HL-60/S4 (cell line): ENCODE results near the gene ZBTB42.
"Not testable (repeated sequence)": the region's sequence is repeated elsewhere in the genome, so short reads cannot be mapped to it uniquely, and the experiment has no call there.

Source experiments
- in situ Hi-C: fragments of 300-500 bp; cut with MboI; formaldehyde crosslinking; loops from 2 replicates; pipeline ENCODE4 v1.14.3; 2022; ENCODE audit warnings: low sequenced_read_pairs

Gene ZBTB42

DNA sequence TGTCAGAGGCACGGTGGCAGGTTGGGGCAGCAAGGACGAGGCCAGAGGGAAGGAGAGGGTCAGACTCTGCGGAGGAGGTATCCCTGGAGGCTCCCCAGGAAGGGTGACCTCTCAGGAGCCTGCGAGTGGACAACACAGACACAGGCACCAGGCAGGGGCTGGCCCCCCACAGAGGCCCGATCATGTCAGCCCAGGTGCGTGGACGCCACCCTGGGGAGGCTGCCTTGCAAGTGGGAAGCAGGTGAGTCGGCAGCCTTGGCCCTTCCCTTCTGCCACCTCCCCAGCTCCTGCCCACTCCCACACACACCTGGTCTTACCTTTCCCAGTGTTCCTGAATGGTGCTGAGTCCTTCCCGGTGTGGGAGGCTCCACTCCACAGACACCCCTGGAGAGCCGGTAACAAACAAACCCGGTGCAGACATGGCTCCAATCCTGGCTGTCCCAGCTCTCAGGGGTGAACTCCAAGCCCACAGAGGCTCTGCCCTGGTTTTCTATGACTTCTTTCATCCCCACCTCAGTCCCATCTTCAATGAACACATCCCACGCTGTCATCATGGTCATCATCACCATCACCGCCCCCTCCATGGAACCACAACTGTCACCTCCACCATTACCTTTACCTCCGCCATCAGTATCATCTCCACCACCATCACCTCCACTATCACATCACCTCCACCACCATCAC, 5.2 kb downstream of the ZBTB42 start:
- in situ Hi-C loops, result no loop called here

DNA sequence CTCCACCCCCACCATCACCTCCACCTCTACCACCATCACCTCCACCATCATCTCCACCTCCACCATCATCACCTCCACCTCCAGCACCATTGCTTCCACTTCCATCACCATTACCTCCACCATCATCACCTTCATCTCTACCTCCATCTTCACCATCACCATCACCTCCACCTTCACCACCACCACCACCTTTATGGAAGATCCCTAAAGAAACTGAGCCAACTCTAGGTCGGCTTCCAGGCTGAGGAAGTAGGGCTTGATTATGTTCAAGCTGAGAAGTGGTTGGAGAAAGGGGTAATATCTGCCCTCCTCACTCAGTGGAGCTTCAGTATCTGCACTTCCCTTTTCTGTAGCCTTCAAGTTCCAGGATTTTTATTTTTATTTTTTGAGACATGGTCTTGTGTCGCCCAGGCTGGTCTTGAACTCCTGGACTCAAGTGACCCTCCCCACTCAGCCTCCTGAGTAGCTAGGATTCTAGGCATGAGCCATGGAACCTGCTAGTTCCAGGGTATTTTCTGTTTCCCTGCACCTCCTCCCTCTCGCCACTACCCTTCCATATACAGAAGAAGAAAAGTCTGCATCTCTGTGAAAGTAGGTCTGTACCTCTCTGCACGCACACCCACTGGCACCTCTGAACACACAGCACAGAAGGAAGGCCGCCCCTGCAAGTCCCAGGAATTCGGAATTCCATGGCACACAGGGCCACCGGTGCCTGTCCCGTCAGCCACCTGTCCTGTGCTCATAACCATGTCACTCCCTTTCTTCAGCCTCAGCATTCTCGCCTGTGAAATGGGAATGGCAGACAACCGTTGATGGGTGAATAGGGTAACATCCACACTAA, 5.9 kb downstream of the ZBTB42 start:
- in situ Hi-C loops, result no loop called here

DNA sequence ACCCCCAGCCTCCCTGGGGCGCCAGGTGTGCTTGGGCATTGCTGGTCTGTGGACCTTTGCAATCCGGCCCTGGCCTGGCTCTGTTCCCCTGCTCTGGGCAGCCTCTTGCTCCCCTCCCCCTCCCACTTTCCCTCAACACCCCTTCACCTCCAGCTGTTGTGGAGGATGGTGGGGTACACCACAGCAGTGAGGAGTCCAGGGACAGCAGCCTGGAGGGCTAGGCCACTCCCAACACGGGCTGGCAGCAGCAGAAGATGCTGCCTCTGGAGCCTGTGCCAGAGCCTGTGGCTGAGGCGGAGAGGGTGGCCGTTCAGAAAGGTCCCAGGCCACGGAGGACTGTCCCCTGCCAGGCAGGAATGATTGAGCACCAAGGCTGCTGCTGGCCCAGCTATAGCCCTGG, 7.6 kb downstream of the ZBTB42 start:
- in situ Hi-C loops, result no loop called here

DNA sequence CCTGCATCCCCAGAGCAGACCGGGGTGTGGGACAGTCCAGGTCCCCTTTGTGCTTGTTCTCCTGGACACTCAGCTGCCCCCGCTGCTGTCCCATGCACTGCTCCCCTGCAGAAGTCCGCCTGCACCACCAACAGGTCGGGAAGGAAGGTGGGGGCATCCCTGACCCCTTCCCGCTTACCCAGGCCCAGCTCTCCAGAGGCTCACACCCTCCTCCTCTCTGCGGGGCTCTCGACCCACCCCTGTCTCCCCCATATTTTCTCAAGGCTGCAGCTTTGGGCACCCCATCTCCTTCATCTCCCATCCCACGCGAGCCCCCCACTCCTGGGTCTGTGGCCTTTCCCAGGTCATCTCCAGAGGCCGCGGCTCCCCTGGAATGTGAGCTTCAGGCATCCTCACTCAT, 9.4 kb downstream of the ZBTB42 start:
- in situ Hi-C loops, result no loop called here

DNA sequence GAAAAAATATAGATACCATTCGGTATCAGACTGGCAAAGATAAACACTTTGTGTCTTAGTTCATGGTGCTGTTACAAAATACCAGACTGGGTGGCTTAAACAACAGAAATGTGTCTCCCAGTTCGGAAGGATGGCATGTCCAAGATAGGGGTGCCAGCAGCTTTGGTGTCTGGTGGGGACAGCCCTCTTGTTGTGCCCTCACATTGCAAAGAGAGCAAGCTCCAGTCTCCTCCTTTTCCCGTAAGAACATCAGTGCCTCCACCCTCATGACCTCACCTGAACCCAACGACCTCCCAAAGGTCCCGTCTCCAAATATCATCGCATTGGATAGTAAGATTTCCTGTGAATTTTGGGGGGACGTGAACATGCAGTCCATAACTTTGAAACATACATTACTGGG, 12.4 kb downstream of the ZBTB42 start:
- in situ Hi-C loops, result no loop called here

DNA sequence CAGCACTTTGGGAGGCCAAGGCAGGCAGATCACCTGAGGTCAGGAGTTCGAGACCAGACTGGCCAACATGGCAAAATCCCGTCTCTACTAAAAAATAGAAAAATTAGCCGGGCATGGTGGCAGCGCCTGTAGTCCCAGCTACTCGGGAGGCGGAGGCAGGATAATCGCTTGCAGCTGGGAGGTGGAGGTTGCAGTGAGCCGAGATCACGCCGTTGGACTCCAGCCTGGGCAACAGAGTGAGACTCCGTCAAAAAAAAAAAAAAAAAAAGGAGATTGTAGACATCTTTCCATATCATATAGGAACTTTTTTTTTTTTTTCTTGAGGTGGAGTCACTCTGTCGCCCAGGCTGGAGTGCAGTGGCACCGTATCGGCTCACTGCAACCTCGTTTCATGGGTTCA, 13.8 kb downstream of the ZBTB42 start:
- in situ Hi-C loops, result not testable (repeated sequence)

DNA sequence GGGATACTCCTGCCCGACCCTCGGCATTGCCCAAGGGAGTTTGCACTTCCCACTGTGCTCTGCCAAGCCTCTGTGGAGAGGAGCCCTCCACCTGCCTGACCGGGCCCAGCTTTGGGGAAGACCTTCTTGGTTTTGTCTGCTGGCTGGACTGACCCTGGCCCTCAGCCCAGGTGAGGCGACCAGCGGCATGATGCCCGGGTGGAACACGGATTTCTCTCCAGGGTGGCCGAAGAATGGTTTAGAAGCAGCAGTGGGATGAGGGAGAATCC, 15.6 kb downstream of the ZBTB42 start:
- in situ Hi-C loops, result no loop called here

DNA sequence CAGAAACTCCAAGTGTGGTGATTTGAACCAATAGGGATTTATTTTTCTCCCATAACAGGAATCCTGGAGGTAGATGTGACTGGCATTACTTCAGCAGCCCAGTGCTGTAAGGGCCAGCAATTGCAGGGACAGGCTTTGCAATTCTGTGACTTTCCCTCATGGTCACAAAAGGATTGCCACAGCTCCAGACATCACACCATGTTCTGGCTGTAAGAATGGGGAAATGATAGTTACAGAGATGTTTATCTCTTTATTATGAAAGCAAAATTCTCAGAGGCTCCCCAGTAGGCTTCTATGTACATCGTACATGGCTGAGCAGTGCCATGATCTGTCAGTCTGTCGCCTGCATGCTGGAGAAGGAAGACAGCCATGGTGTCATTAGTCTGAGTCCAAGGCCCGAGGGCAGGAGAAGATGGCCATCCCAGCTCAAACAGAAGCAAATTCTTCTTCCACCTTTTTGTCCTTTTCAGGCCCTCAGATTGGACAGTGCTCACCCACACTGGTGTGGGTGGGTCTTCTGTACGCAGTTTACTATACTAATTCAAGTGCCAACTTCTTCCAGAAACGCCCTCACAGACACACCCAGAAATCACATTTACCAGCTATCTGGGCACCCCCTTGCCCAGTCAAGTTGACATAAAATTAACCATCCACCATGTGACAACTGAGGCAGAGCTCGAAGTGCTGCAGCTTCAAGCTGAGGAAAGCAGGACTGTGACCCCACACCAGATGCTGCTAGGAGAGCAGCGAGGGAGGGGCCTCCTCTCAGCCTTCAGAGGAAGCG, 17.2 kb downstream of the ZBTB42 start:
- in situ Hi-C loops, result no loop called here

DNA sequence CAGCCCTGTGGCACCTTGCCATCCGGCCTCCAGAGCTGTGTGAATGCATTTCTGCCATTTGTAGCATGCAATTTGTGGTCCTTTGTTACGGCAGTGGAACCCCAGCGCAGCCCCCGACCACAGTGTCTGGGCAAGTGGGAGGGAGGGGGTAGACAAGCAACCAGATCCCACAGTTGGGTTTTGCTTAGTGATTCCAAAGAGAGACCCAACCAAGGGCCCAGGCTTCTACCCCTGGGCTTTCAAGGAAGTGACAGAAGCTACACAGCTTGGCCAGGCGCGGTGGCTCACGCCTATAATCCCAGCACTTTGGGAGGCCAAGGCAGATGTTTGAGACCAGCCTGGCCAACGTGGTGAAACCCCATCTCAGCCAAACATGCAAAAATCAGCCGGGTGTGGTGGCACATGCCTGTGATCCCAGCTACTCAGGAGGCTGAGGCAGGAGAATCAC, 17.8 kb downstream of the ZBTB42 start:
- in situ Hi-C loops, result no loop called here

DNA sequence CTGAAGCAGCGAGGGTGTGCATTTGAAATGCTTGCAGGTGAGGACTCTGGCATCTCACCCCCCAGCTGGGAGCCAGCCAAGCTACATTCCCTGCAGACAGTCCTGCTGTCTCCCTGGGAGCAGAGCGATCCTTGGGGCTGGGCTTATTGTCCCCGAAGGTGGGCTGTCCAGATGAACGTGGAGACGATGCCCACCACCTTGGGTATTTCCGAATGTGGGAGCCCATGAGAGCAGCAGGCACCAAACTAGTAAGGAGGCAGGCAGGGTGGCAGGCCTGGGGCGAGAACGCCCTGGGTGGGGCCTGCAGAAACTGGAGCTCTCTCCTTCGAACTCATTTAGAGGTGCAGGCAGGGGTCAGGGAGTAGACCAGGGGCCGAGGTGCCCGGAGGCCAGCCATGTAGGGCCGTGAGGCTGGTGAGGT, 18.5 kb downstream of the ZBTB42 start:
- in situ Hi-C loops, result no loop called here

DNA sequence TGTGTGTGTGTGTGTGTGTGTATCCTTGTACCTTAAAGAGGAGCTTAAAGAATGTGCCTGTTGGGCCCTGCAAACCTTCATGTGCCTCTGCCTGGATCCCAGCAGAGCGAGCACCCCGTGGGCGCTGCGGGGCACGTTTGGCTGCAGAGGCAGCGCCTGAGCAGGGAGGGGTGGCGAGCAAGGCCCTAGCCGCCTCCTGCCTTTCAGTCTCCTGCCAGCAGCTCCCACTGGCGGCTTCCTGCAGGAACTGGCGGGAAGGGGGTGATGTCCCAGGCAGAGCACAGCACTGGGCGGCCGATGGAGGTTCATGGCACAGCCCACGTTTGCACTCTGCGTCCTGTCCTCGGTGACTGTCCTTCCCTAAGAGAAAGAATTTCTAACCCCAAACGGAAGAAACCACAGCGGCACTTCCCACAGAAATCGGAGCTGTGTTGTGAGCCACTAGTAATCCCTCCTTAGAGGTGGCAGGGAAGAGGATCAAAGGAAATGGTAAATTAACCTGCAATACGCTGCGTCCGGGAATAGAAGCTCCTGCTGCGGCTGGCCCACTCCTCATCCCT, 19.8 kb downstream of the ZBTB42 start:
- in situ Hi-C loops, result loop anchor here (5.0 kb wide), 1 partner anchor 48 kb away; no protein-coding TSS in a partner anchor

DNA sequence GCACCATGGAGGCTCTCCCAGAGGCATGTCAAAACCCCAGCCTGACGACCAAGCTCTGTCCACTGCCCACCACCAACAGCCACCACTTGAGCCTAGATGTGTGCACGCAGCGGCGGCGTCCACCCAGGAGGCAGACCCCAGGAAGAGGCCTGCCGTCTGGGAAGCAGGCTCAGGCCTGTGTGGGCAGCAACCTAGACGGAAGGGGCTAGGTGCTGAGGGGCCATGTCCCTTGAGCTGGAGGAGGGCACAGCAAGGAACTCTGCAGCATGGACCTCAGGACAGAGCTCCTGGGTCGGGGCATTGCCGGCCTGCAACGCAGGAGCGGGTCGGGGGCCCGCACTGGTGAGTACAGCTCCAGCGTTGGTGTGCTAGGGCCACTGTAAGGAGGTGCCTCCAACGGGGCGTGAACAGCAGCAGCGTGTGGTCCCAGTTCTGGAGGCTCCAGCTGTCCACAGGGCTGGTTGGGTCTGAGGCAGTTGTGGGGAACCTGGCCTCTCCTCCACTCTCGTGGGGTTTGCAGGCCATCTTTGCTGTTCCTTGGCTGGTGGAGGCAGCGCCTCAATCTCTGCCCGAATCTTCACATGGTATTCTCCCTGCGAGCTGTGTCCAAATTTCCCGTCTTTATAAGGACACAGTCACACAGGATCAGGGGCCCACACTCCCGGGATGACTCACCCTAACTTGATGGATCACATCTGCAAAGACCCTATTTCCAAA, 20.5 kb downstream of the ZBTB42 start:
- in situ Hi-C loops, result loop anchor here (5.0 kb wide), 1 partner anchor 49 kb away; no protein-coding TSS in a partner anchor

DNA sequence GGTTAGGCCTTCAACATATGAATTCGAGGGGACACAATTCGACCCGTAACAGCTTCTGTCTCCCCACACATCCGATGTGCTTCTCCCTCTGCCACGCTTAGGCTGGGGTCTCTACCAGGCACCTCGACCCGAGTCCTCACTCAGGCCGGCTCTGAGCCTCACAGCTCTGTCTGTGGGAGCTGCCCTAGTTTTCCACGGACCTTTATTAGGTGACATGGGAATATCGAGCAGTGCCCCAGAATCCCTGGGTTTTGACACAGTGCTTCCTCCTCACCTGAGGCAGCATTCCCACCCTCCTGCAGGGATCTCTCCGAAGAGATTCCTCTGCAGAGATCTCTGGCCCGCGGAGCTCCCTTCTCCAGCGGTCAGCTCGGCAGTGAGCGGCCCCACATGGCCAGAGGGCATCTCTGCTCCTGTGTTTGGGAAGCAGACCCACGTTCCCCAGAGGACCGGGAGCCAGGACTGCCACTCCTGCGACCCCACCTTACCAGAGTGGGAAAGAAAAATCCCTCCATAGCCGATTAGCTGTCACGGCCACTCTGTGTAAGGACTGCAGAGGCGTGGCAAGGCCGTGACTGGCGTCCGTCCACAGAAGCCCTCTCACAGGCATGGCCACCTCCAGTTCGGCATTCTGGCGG, 21.2 kb downstream of the ZBTB42 start:
- in situ Hi-C loops, result loop anchor here (5.0 kb wide), 1 partner anchor 50 kb away; no protein-coding TSS in a partner anchor

DNA sequence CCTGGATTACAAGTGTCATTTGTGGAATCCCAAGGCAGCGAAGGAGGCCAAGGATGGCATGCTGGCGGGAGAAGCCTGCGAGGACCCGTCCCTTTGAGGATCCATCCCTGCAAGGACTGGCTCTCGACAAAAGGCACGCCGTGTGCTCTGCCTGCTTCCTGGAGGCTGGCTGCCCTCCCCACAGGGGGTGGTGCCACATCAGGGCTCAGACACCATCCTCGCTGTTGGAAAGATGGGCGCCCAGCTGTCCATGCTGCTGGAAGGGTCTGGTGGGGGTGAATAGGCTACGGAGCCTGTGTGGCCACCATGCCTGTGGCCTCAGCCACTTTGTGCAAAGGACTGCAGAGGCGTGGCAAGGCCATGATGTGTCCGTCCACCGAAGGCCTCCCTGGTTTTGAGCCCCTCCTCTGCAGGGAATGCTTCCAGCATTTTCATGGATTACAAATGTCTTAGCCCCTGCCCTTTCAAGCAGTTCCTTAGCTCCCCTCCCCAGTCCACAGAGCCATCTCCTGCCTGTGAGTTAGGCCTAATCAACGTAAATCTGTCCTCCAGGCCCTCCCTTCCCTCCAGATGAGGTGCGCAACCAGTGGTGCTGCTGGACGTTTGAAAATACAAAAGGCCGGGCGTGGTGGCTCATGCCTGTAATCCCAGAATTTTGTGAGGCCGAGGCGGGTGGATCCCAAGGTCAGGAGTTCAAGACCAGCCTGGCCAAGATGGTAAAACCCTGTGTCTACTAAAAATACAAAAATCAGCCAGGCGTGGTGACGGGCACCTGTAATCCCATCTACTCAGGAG, 22.1 kb downstream of the ZBTB42 start:
- in situ Hi-C loops, result loop anchor here (5.0 kb wide), 1 partner anchor 51 kb away; no protein-coding TSS in a partner anchor

DNA sequence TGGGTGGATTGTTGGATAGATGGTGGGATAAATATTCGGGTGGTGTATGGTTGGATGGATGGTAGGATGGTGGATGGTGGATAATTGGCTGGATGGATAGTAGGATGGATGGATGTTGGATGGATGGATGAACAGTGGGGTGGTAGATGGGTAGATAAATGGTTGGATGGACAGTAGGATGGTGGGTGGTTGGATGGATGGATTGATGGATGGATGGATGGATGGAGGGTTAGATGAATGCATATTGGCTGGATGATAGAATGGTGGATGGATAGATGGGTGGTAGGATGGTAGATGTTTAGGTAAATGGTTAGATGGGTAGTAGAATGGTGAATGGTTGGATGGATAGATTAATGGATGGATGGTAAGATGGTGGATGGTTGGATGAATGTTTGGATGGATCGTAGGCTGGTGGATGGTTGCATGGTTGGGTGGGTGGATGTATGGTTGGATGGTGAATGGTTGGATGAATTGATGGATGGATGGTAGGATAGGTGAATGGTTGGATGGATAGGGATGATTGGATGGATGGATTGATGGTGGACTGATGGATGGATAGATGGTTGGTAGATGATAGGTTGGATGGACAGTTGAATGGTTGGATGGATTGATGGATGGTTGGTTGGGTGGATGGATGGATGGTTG, 23.6 kb downstream of the ZBTB42 start:
- in situ Hi-C loops, result loop anchor here (5.0 kb wide), 1 partner anchor 52 kb away; no protein-coding TSS in a partner anchor

DNA sequence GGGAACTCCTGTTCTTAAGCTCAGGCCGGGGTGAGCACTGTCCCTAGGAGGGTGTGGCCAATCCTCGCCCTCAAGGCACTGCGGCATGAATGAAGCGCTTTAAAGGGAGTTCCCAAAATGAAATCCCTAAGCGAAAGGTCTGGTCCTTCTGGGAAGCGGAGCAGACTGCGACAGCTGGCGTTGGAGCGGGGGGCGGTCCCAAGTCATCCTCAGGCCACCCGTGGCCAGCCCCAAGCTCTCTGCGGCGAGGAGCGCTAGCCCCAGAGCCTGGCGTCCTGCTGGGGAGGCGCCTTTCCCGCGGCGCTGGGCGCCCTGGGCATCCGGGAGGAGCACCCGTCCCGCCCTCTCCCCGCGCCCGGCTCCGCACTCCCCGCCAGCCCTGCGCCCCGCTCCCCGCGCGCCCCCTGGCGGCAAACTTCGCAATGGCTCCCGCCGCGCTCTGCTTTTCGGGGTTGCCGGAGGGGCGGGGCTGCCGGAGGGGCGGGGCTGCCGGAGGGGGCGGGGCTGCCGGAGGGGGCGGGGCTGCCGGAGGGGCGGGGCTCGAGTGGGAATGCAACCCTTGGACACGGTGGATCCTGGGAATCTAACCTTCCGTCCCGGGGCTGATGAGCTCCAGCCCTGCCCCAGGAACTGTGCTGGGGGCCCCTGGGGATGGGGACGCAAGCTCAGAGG, 25.4 kb downstream of the ZBTB42 start:
- in situ Hi-C loops, result no loop called here

DNA sequence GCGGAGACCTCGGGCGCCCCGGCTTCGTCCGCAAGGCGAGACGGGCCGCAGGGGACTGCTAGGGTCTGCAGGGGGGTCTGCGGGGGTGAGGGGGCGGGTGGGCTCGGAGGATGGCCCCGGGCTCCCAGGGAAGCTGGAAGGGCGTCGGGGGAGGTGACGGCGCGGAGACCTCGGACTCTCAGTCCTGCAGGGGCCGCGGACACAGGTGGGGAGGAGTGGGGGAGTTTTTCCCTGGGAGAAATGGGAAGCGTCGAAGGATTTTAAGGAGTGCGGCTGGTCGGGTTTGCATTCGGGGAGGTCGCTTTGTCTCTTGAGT, 25.9 kb downstream of the ZBTB42 start:
- in situ Hi-C loops, result no loop called here
